GM12878 (cell line): ENCODE results near the gene EGFL8. TPM values are rescaled to one million over a fixed set of nuclear protein-coding genes. Genes with fewer than 3 reads are reported as not detected.
A peak's percentile ranks its signal among the peaks of the same experiment; 100 is the strongest.

Experiments used
- ATAC-seq: fragments of 200-7000 bp; cut with Tn5 transposase; 3 replicates; pipeline ENCODE4 v1.9.1; 2020; ENCODE audit warnings: mild to moderate bottlenecking, moderate library complexity
- BruUV-seq: library from RNA; stranded (reverse); fragments of 400-500 nt; replicated peaks from 2 replicates; lab custom pipeline; 2021; lab: Mats Ljungman, UMichigan
- CTCF ChIA-PET: fragments of 300-600 bp; sonication (Branson Sonifier 250); formaldehyde crosslinking; extraction: SDS; loops from one replicate; lab custom pipeline; 2021; ENCODE audit warnings: inconsistent platforms; lab: Yijun Ruan, JAX
- POLR2A ChIA-PET: fragments of 350-600 bp; formaldehyde crosslinking; extraction: SDS; loops from one replicate; lab custom pipeline; 2021; ENCODE audit warnings: inconsistent platforms; lab: Charles Lee
- RAD21 ChIA-PET: fragments of 300-600 bp; sonication (Branson Sonifier 250); formaldehyde crosslinking; loops from one replicate; lab custom pipeline; 2023; ENCODE audit warnings: antibody characterized with exemption; ENCODE audit not compliant: unreplicated experiment; lab: Charles Lee
- SMC1A ChIA-PET: fragments of 300-600 bp; sonication (Branson Sonifier 250); formaldehyde crosslinking; loops from one replicate; lab custom pipeline; 2023; ENCODE audit not compliant: unreplicated experiment, uncharacterized antibody; lab: Charles Lee
- DNase-seq: peaks from one replicate; pipeline ENCODE4 v3.0.0-alpha.2; 2011; ENCODE audit warnings: low read depth, low spot score
- FAIRE-seq: peaks from 3 replicates; lab custom pipeline; 2011; peaks lifted over from hg19 to GRCh38; lab: Jason Lieb, UNC
- H2AFZ ChIP-seq: 2 replicates; pipeline ENCODE4 v1.6.0; 2011; ENCODE audit warnings: low read depth, low read length, control low read depth; ENCODE audit not compliant: control insufficient read depth
- H3K27ac ChIP-seq: 2 replicates; pipeline ENCODE4 v1.5.1; 2011; ENCODE audit warnings: control low read depth; ENCODE audit not compliant: control insufficient read depth, insufficient read depth
- H3K27me3 ChIP-seq, 2 experiments: replicated peaks in 1 of 2; 2 replicates each; pipeline versions ENCODE4 v1.6.0 to v1.6.1; 2011; ENCODE audit warnings: low read length in 1 of 2; ENCODE audit not compliant: control insufficient read depth in 2 of 2, insufficient read depth in 2 of 2
- H3K36me3 ChIP-seq, 2 experiments: 2 replicates each; pipeline ENCODE4 v1.5.1; 2011; ENCODE audit warnings: low read length in 1 of 2; ENCODE audit not compliant: control insufficient read depth in 2 of 2, insufficient read depth in 2 of 2
- H3K4me1 ChIP-seq: 2 replicates; pipeline ENCODE4 v1.6.1; 2011; ENCODE audit warnings: mild to moderate bottlenecking, low read length, moderate library complexity, mixed read lengths; ENCODE audit not compliant: control insufficient read depth, insufficient read depth
- H3K4me2 ChIP-seq: 2 replicates; pipeline ENCODE4 v1.6.0; 2011; ENCODE audit warnings: control low read depth; ENCODE audit not compliant: control insufficient read depth, insufficient read depth
- H3K4me3 ChIP-seq: fragments of 200-600 bp; sonication (generic); 2 replicates; pipeline ENCODE4 v1.5.1; 2016
- H3K79me2 ChIP-seq: 2 replicates; pipeline ENCODE4 v1.6.0; 2011; ENCODE audit warnings: low read length; ENCODE audit not compliant: control insufficient read depth, insufficient read depth
- H3K9ac ChIP-seq: 2 replicates; pipeline ENCODE4 v1.8.0; 2011; ENCODE audit warnings: low read length, control low read depth, mixed read lengths; ENCODE audit not compliant: control insufficient read depth, insufficient read depth
- H3K9me3 ChIP-seq: replicated peaks from 3 replicates; pipeline ENCODE4 v1.5.1; 2011; ENCODE audit warnings: mild to moderate bottlenecking, low read length; ENCODE audit not compliant: control insufficient read depth, insufficient read depth
- H4K20me1 ChIP-seq: 2 replicates; pipeline ENCODE4 v1.6.0; 2011; ENCODE audit not compliant: control insufficient read depth, insufficient read depth
- DPF2 ChIP-seq: fragments of 450-650 bp; IDR thresholded peaks from 2 replicates; pipeline ENCODE4 v1.6.1; 2017; ENCODE audit warnings: mild to moderate bottlenecking
- EZH2 ChIP-seq: IDR thresholded peaks from 2 replicates; pipeline ENCODE4 v1.6.1; 2012; ENCODE audit warnings: low read depth, mild to moderate bottlenecking, control low read depth, inconsistent platforms, low read length, borderline replicate concordance; ENCODE audit not compliant: control insufficient read depth
- MTA3 ChIP-seq: IDR thresholded peaks from 2 replicates; pipeline ENCODE4 v1.6.1; 2012; ENCODE audit warnings: low read length, inconsistent platforms, borderline replicate concordance
- MXI1 ChIP-seq: fragments of 150-350 bp; IDR thresholded peaks from 2 replicates; pipeline ENCODE4 v1.6.1; 2011; ENCODE audit warnings: low read depth, mild to moderate bottlenecking, inconsistent platforms, low read length, improper control_type of control experiment
- PAX5 ChIP-seq: IDR thresholded peaks from 2 replicates; pipeline ENCODE4 v1.6.1; 2011; ENCODE audit warnings: low read depth, low read length, borderline replicate concordance
- POLR2AphosphoS2 ChIP-seq: IDR thresholded peaks from 2 replicates; pipeline ENCODE4 v1.6.1; 2011; ENCODE audit warnings: low read depth, mild to moderate bottlenecking, low read length, improper control_type of control experiment, moderate library complexity
- RAD21 ChIP-seq: IDR thresholded peaks from 2 replicates; pipeline ENCODE4 v1.6.1; 2011; ENCODE audit warnings: mild to moderate bottlenecking, low read depth, low read length, moderate library complexity; ENCODE audit not compliant: insufficient read depth
- RB1 ChIP-seq: fragments of 450-650 bp; formaldehyde crosslinking; IDR thresholded peaks from 2 replicates; pipeline ENCODE4 v1.6.1; 2017; ENCODE audit warnings: mild to moderate bottlenecking, borderline replicate concordance
- RUNX3 ChIP-seq: IDR thresholded peaks from 2 replicates; pipeline ENCODE4 v1.6.1; 2012; ENCODE audit warnings: low read length, inconsistent platforms
- SMAD5 ChIP-seq: IDR thresholded peaks from 2 replicates; pipeline ENCODE4 v1.6.1; 2016; ENCODE audit warnings: antibody characterized with exemption, low read depth
- SMARCA5 ChIP-seq: fragments of 450-650 bp; IDR thresholded peaks from 2 replicates; pipeline ENCODE4 v1.6.1; 2017; ENCODE audit warnings: mild to moderate bottlenecking
- SMC3 ChIP-seq: IDR thresholded peaks from 2 replicates; pipeline ENCODE4 v1.6.1; 2011; ENCODE audit warnings: low read length, improper control_type of control experiment, borderline replicate concordance
- SREBF1 ChIP-seq: IDR thresholded peaks from 2 replicates; pipeline ENCODE4 v1.6.1; 2012; ENCODE audit warnings: mild to moderate bottlenecking, low read length
- TBL1XR1 ChIP-seq: IDR thresholded peaks from 2 replicates; pipeline ENCODE4 v1.6.1; 2012; ENCODE audit warnings: low read depth, low read length, improper control_type of control experiment
- YY1 ChIP-seq: IDR thresholded peaks from 2 replicates; pipeline ENCODE4 v1.6.1; 2011; ENCODE audit warnings: low read depth, mild to moderate bottlenecking, low read length
- ZNF207 ChIP-seq: fragments of 450-650 bp; IDR thresholded peaks from 2 replicates; pipeline ENCODE4 v1.6.1; 2014; ENCODE audit warnings: antibody characterized with exemption, mild to moderate bottlenecking, borderline replicate concordance
- WGBS: methylation state at CpG from one replicate; pipeline ENCODE4 v1.1.6; 2016; ENCODE audit warnings: low lambda C conversion rate; ENCODE audit not compliant: insufficient replicate concordance, insufficient coverage; ENCODE audit errors: missing lambda C conversion rate; 5-methylcytosine and 5-hydroxymethylcytosine counted together
- in situ Hi-C: fragments of 300-500 bp; cut with MboI; formaldehyde crosslinking; loops from 9 replicates; pipeline ENCODE4 v1.14.3; 2018; ENCODE audit warnings: mixed read lengths
- intact Hi-C: fragments of 100-400 bp; cut with micrococcal nuclease; formaldehyde crosslinking; loops from one replicate; pipeline ENCODE4 v1.14.2; 2022; ENCODE audit not compliant: unreplicated experiment
- polyA plus RNA-seq, 11 experiments: library from polyadenylated mRNA; depleted of rRNA in 4 of 11; unstranded in 6 of 11; stranded (reverse) in 5 of 11; fragments of >200 nt; fragmentation: Nextera tagmentation in 4 of 11; fragmentation: Illumina TruSeq in 1 of 11; extraction: Ambion mirVana in 4 of 11; extraction: Trizol in 1 of 11; gene quantifications; 1 replicate in 1 of 11; 2 replicates in 10 of 11; pipeline versions ENCODE4 v1.2.1 to v1.2.3, GENCODE V29; 2011 to 2016; ENCODE audit warnings: inconsistent platforms in 2 of 11, missing spikeins in 2 of 11, low read depth in 1 of 11
- total RNA-seq, 4 experiments: library from RNA; depleted of rRNA in 3 of 4; stranded (reverse); fragments of >200 nt in 3 of 4; fragmentation: Illumina TruSeq in 1 of 4; extraction: Trizol in 1 of 4; gene quantifications; 2 replicates each; pipeline versions ENCODE4 v1.2.1 to v1.2.3, GENCODE V29; 2013 to 2021
- TF ChIP-seq, protein P1 (sequence below), 3 experiments: IDR thresholded peaks in 2 of 3; conservative IDR thresholded peaks in 1 of 3; 2 replicates each; pipeline ENCODE4 v1.5.1; 2011; ENCODE audit warnings: low read depth in 3 of 3, low read length in 3 of 3, mild to moderate bottlenecking in 3 of 3, control low read depth in 2 of 3, moderate library complexity in 2 of 3, inconsistent platforms in 1 of 3, mixed read lengths in 1 of 3; ENCODE audit not compliant: control insufficient read depth in 2 of 3, insufficient read depth in 1 of 3; ENCODE audit errors: extremely low read depth in 1 of 3

EGFL8 gene
- total and polyA plus RNA-seq, 10 of the 15 experiments (the other 5 are each of a cell fraction or from before 2014, with no cell fraction given) = 0.07 to 3.5 (median 1.4) TPM

DNA sequence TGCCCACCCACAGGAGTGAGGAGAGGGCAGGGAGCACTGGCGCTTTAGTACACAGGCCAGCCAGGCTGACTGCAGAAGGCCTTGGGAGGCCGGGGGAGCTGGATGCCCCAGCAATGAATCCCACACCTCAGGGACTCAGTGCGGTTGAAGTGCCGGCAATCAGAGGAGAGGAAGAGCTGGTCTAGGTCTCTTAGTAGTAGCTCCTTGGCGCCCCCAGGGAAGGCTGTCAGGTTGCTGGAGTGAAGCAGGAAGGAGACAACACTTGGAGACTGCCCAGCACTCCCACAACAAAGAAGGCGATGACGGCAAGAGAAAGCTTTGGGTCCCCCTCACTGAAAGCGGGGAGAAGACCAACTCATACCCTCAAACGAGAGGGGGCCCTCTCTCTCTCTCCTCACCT, 46.9 kb upstream of the EGFL8 start (continued):
- TF ChIP-seq POLR2AphosphoS2 (no peak), DPF2 (no peak)

DNA sequence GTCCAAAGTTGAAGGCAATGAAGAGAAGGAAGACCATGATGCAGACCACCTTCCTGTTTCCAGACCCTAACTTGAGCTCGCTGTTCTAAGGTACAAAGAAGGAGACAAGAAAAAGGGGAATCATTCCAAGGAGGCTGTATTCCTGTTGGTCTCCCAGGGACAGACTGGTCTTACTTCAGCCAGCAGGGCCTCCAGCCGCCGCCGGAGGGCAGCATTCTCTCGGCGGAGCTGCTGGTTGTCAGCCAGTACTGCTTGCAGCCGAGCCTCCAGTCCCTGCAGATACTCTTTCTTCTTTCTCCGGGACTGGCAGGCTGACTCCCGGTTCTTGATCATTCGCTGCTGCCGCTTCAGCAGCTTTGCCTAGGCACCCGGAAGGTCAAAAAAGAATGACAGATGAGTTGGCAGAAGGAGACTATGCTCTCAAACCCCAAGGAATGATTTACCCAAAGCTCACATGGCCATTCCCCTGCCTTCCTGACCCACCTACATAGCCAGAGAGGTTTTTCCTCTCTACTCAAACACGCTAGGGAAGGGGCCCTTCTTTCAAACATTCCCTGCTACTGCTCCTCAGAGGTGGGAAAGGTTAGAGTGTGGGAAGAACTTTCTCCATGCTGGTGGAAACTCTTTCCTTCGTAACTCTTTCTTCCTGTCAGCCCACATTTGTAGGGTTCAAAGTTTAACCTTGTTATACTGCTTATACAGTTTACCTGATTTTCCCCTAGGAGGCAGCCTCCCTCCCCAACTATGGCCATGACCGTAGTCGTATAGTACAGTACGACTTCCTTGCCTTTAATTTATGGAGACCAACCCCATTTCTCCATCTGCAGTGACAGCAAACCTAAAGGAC, 45.4 kb upstream of the EGFL8 start:
- intact Hi-C loops = loop anchor here (1.0 to 10.0 kb wide), 5 partner anchors 36 to 666 kb away; partner anchors contain the start of genes AGPAT1 and PPT2
- Histone ChIP-seq H3K27ac (no peak overlapping the region), H3K4me2 (no peak overlapping the region), H3K36me3 (peaks cover 11 to 27% of the 10 kb centered on the region in 2 experiments), H3K79me2 (no peaks in the 10 kb centered on the region), H2AFZ (no peak overlapping the region), H3K9ac (no peak overlapping the region), H3K27me3 (no peaks in the 10 kb centered on the region), H3K4me1 (no peaks in the 10 kb centered on the region), H3K9me3 (no peaks in the 10 kb centered on the region), H4K20me1 (no peaks in the 10 kb centered on the region; the same call in 1 of the 2 replicates), H3K4me3 (no peak overlapping the region)
- in situ Hi-C loops = no loop called here
- 26% methylated on average over 17 of the region's 17 CpGs for WGBS
- DNase-seq (peak; percentile 24), ATAC-seq (peak; percentile 99), FAIRE-seq (peak; percentile 84)
- RAD21 ChIA-PET = interaction anchor here (0.7 to 1.8 kb wide), 4 partner anchors 9 to 79 kb away, joined by 3 to 6 read pairs (median 4); partner anchors contain the start of gene ATF6B
- BruUV-seq = no TSS peak
- TF ChIP-seq PAX5 (no peak), ZNF207 (no peak), SMARCA5 (peak; percentile 76; the same call in 1 of the 2 replicates), RAD21 (peak; percentile 73), YY1 (0 out of 2 replicates have a peak, but pooled peaks have one; percentile 53), SMC3 (peak; percentile 81), MTA3 (no peak), MXI1 (no peak), EZH2 (no peak), SMAD5 (no peak), SREBF1 (no peak), TBL1XR1 (no peak), RB1 (no peak; the same call in 1 of the 2 replicates), RUNX3 (no peak)
- TF ChIP-seq, protein P1, sequence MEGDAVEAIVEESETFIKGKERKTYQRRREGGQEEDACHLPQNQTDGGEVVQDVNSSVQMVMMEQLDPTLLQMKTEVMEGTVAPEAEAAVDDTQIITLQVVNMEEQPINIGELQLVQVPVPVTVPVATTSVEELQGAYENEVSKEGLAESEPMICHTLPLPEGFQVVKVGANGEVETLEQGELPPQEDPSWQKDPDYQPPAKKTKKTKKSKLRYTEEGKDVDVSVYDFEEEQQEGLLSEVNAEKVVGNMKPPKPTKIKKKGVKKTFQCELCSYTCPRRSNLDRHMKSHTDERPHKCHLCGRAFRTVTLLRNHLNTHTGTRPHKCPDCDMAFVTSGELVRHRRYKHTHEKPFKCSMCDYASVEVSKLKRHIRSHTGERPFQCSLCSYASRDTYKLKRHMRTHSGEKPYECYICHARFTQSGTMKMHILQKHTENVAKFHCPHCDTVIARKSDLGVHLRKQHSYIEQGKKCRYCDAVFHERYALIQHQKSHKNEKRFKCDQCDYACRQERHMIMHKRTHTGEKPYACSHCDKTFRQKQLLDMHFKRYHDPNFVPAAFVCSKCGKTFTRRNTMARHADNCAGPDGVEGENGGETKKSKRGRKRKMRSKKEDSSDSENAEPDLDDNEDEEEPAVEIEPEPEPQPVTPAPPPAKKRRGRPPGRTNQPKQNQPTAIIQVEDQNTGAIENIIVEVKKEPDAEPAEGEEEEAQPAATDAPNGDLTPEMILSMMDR (IDR thresholded peaks at IDR 0.05 in 2 of 3, conservative IDR thresholded peaks at IDR 0.05 in 1 of 3; ENCODE audit: control insufficient read depth in 2 of 3, extremely low read depth in 1 of 3, insufficient read depth in 1 of 3, low read depth in 3 of 3, low read length in 3 of 3) = peak; percentile 93 to 96 (median 95)
- CTCF ChIA-PET = interaction anchor here (0.6 to 3.3 kb wide), 19 partner anchors 9 to 667 kb away, joined by 3 to 48 read pairs (median 4); partner anchors contain the start of genes AGPAT1, ATF6B, C2 and FKBPL
- SMC1A ChIA-PET = interaction anchor here (0.6 to 1.8 kb wide), 6 partner anchors 9 to 667 kb away, joined by 3 to 8 read pairs (median 3); partner anchors contain the start of genes ATF6B and EGFL8
- POLR2A ChIA-PET = interaction anchor here (1.0 to 1.3 kb wide), 3 partner anchors 58 to 77 kb away, joined by 3 to 5 read pairs (median 3); partner anchors contain the start of gene GPSM3
